ENCODE results near the gene CASTOR1.

The CASTOR1 gene

GRCh38 chr22:30312053-30312452, 22.7 kb upstream of the CASTOR1 start:
- no peak overlapping the region for H3K4me3 ChIP-seq (ENCODE audit: low read depth, low read length)
- DNase-seq (ENCODE audit: low read depth) = peak; percentile 37
- TF ChIP-seq CTCF (conservative IDR thresholded peaks at IDR 0.05; ENCODE audit: low read depth, low read length) = no peak

- H3K4me3 ChIP-seq (ENCODE audit: low read depth, low read length) = no peak overlapping the region
- peak; percentile 22 for DNase-seq (ENCODE audit: low read depth)
- TF ChIP-seq CTCF (conservative IDR thresholded peaks at IDR 0.05; ENCODE audit: low read depth, low read length) = no peak
These were observed 21.8 kb upstream of the CASTOR1 start for GRCh38 chr22:30310881-30311771.

GRCh38 chr22:30309951-30310741, 20.8 kb upstream of the CASTOR1 start:
- no peak overlapping the region for H3K4me3 ChIP-seq (ENCODE audit: low read depth, low read length)
- DNase-seq (ENCODE audit: low read depth) = peak; percentile 73
- TF ChIP-seq CTCF (conservative IDR thresholded peaks at IDR 0.05; ENCODE audit: low read depth, low read length) = no peak

- peak; percentile 65 for DNase-seq (ENCODE audit: low read depth)
- no peak overlapping the region for H3K4me3 ChIP-seq (ENCODE audit: low read depth, low read length)
- TF ChIP-seq CTCF (conservative IDR thresholded peaks at IDR 0.05; ENCODE audit: low read depth, low read length) = no peak
These were observed 19.4 kb upstream of the CASTOR1 start for GRCh38 chr22:30308518-30309230.

- no peak for DNase-seq (ENCODE audit: low read depth)
- no peak for TF ChIP-seq CTCF (conservative IDR thresholded peaks at IDR 0.05; ENCODE audit: low read depth, low read length)
- no peak overlapping the region for H3K4me3 ChIP-seq (ENCODE audit: low read depth, low read length)
These were observed 18.8 kb upstream of the CASTOR1 start for GRCh38 chr22:30308093-30308492.

GRCh38 chr22:30307041-30307574, 17.8 kb upstream of the CASTOR1 start:
- no peak for DNase-seq (ENCODE audit: low read depth)
- no peak overlapping the region for H3K4me3 ChIP-seq (ENCODE audit: low read depth, low read length)
- TF ChIP-seq CTCF (conservative IDR thresholded peaks at IDR 0.05; ENCODE audit: low read depth, low read length) = no peak

All from choroid plexus epithelial cell (primary cell).